Measurements from ENCODE around the gene ADAMTS17. TPM values are rescaled to one million over a fixed set of nuclear protein-coding genes. Genes with fewer than 3 reads are reported as not detected.

ADAMTS17 gene
- total RNA-seq, 1 experiment from 2014 or later = 0.15 TPM

DNA sequence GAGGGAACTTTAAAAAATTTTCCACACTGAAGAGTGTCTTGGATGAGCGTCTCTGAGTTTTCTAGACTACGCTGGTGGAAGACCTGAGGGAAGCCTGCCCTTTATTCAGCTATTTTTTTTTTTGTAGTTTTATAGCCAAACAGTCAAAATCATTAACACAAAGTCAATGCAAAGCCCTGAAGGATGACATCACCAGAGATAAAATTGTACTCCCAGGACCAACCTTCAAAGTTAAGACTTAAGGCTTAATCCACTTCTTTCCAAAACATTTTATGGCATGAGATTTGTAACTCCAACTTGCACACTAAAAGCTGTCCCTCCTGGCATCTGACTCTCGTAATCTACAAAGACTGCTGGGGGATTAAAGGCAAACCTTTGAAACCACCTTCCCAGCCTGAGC is 345.1 kb downstream of the ADAMTS17 start:
- POLR2A ChIA-PET (ENCODE audit: low non-redundant PET) = no interaction called here
- DNase-seq (ENCODE audit: low spot score) = no peak

DNA sequence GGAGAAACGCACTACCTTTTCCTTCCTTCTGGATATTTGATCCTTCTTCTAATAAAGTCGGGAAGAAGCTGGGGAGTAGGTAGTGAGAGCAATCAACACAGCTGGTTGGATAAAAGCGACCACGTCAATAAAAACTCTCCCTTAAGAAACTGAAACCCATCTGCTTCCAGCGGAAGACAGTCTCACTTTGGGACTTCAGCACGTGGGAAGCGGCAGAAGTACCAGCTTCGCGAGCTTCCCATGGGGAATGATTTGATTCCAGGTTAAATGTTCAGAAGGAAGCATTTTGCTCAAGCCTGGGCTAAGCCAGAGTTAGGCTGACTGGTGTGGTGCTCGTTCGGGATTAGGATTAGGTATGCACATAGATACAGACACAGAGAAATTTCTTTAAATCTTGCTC is 346.2 kb downstream of the ADAMTS17 start:
- DNase-seq (ENCODE audit: low spot score) = no peak
- H3K36me3 ChIP-seq (ENCODE audit: insufficient read depth, low read length, poor library complexity, severe bottlenecking) = no peaks in the 10 kb centered on the region
- no peaks in the 10 kb centered on the region for H3K4me1 ChIP-seq (ENCODE audit: insufficient read depth, low read length, poor library complexity, severe bottlenecking)
- CTCF ChIA-PET = no interaction called here
- H3K27ac ChIP-seq (ENCODE audit: low read depth, low read length, poor library complexity, severe bottlenecking) = no peak overlapping the region
- H3K27me3 ChIP-seq (replicated peaks; ENCODE audit: insufficient read depth, low read depth, low read length, poor library complexity) = no peaks in the 10 kb centered on the region
- H3K9me3 ChIP-seq (ENCODE audit: low read depth, low read length, poor library complexity, severe bottlenecking) = no peaks in the 10 kb centered on the region
- BruUV-seq (replicated peaks) = no TSS peak
- POLR2A ChIA-PET (ENCODE audit: low non-redundant PET) = no interaction called here
- TF ChIP-seq, protein P1, sequence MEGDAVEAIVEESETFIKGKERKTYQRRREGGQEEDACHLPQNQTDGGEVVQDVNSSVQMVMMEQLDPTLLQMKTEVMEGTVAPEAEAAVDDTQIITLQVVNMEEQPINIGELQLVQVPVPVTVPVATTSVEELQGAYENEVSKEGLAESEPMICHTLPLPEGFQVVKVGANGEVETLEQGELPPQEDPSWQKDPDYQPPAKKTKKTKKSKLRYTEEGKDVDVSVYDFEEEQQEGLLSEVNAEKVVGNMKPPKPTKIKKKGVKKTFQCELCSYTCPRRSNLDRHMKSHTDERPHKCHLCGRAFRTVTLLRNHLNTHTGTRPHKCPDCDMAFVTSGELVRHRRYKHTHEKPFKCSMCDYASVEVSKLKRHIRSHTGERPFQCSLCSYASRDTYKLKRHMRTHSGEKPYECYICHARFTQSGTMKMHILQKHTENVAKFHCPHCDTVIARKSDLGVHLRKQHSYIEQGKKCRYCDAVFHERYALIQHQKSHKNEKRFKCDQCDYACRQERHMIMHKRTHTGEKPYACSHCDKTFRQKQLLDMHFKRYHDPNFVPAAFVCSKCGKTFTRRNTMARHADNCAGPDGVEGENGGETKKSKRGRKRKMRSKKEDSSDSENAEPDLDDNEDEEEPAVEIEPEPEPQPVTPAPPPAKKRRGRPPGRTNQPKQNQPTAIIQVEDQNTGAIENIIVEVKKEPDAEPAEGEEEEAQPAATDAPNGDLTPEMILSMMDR (conservative IDR thresholded peaks at IDR 0.05; ENCODE audit: low read depth, low read length) = no peak
- no peak for TF ChIP-seq EZH2 (IDR thresholded peaks at IDR 0.05; ENCODE audit: borderline replicate concordance, low read depth, low read length, poor library complexity, severe bottlenecking)
- no peak overlapping the region for H3K4me3 ChIP-seq (ENCODE audit: low read depth, low read length, poor library complexity, severe bottlenecking)
- intact Hi-C loops (cut with micrococcal nuclease; ENCODE audit: unreplicated experiment) = no loop called here

More for the DNA sequence above, 345.1 kb downstream of the ADAMTS17 start:
- Histone ChIP-seq H3K36me3 (ENCODE audit: insufficient read depth, low read length, poor library complexity, severe bottlenecking) (no peaks in the 10 kb centered on the region), H3K27me3 (replicated peaks; ENCODE audit: insufficient read depth, low read depth, low read length, poor library complexity) (no peaks in the 10 kb centered on the region), H3K4me3 (ENCODE audit: low read depth, low read length, poor library complexity, severe bottlenecking) (no peak overlapping the region), H3K27ac (ENCODE audit: low read depth, low read length, poor library complexity, severe bottlenecking) (no peak overlapping the region), H3K4me1 (ENCODE audit: insufficient read depth, low read length, poor library complexity, severe bottlenecking) (no peaks in the 10 kb centered on the region), H3K9me3 (ENCODE audit: low read depth, low read length, poor library complexity, severe bottlenecking) (no peaks in the 10 kb centered on the region)
- intact Hi-C loops (cut with micrococcal nuclease; ENCODE audit: unreplicated experiment) = no loop called here
- CTCF ChIA-PET = no interaction called here
- no TSS peak for BruUV-seq (replicated peaks)
- no peak for TF ChIP-seq EZH2 (IDR thresholded peaks at IDR 0.05; ENCODE audit: borderline replicate concordance, low read depth, low read length, poor library complexity, severe bottlenecking)
- TF ChIP-seq, protein P1 (conservative IDR thresholded peaks at IDR 0.05; ENCODE audit: low read depth, low read length) = no peak

DNA sequence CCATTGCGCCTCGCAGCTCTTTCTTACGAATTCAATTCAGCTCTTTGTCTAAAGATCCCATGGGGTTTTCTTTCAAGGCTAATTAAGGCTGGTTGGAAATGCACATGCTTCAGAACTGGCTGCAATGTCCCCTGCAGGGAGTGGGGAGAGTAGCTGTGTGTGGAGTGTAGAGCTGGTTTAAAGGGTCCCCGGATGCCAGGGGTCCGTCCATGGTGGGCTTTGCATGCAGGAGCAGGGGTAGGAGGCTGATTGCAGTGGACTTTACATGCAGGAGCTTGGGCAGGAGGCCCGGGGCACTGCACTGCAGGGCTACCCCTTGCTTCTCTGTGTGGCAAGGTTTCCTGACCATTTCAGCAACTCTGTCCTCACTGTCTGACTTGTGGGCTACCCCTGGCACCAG is 346.9 kb downstream of the ADAMTS17 start:
- Histone ChIP-seq H3K27ac (ENCODE audit: low read depth, low read length, poor library complexity, severe bottlenecking) (no peak overlapping the region), H3K36me3 (ENCODE audit: insufficient read depth, low read length, poor library complexity, severe bottlenecking) (no peaks in the 10 kb centered on the region), H3K9me3 (ENCODE audit: low read depth, low read length, poor library complexity, severe bottlenecking) (no peaks in the 10 kb centered on the region), H3K4me3 (ENCODE audit: low read depth, low read length, poor library complexity, severe bottlenecking) (no peak overlapping the region), H3K27me3 (replicated peaks; ENCODE audit: insufficient read depth, low read depth, low read length, poor library complexity) (no peaks in the 10 kb centered on the region), H3K4me1 (ENCODE audit: insufficient read depth, low read length, poor library complexity, severe bottlenecking) (no peaks in the 10 kb centered on the region)
- intact Hi-C loops (cut with micrococcal nuclease; ENCODE audit: unreplicated experiment) = no loop called here
- BruUV-seq (replicated peaks) = no TSS peak
- no peak for TF ChIP-seq EZH2 (IDR thresholded peaks at IDR 0.05; ENCODE audit: borderline replicate concordance, low read depth, low read length, poor library complexity, severe bottlenecking)
- TF ChIP-seq, protein P1 (conservative IDR thresholded peaks at IDR 0.05; ENCODE audit: low read depth, low read length) = no peak
- ChIA-PET CTCF (no interaction called here), POLR2A (ENCODE audit: low non-redundant PET) (no interaction called here)
- no peak for DNase-seq (ENCODE audit: low spot score)
